Skeletal muscle satellite cell (primary cell): ENCODE data around the gene GNG4.
A peak's percentile ranks its signal among the peaks of the same experiment; 100 is the strongest.

Experiments
- H3K27me3 ChIP-seq: 2 replicates; pipeline ENCODE4 v1.7.0; 2013; ENCODE audit warnings: low read length; ENCODE audit not compliant: control insufficient read depth, insufficient read depth
- H3K36me3 ChIP-seq: 2 replicates; pipeline ENCODE4 v1.7.0; 2013; ENCODE audit warnings: mild to moderate bottlenecking, control low read depth, low read length; ENCODE audit not compliant: insufficient read depth
- H3K4me1 ChIP-seq: 2 replicates; pipeline ENCODE4 v1.7.0; 2013; ENCODE audit warnings: low read length; ENCODE audit not compliant: control insufficient read depth, insufficient read depth
- H3K4me2 ChIP-seq: 2 replicates; pipeline ENCODE4 v1.7.0; 2013; ENCODE audit warnings: mild to moderate bottlenecking, low read length
- H3K4me3 ChIP-seq: 2 replicates; pipeline ENCODE4 v1.7.0; 2013; ENCODE audit warnings: low read length
- H3K9ac ChIP-seq: 2 replicates; pipeline ENCODE4 v1.7.0; 2013; ENCODE audit warnings: mild to moderate bottlenecking, low read depth, low read length, moderate library complexity
- H3K9me3 ChIP-seq: replicated peaks from 2 replicates; pipeline ENCODE4 v1.7.0; 2013; ENCODE audit warnings: mild to moderate bottlenecking, control low read depth, low read length

Gene GNG4

GRCh38 chr1:235670157-235670776, 20.7 kb upstream of the GNG4 start:
- no peak overlapping the region for H3K4me3 ChIP-seq
- H3K36me3 ChIP-seq = peaks cover 52% of the 10 kb centered on the region

DNA sequence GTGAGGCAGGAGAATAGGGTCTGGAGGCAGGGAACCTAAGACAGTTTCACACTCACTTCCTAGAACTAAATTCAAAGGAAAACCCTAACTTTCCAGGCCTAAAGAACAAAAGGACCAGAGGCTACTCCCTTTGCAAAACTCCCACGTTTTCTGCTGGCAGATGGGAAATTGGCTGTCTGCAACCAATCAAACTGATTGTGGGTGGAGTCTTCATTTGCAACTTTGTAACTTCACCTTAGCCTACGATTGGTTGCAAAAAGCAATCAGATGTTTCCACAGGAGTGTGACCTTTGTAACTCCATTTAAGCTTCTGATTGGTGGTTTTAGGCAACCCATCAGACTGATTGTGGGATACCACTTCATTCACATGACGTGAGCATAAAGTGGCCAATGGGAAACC, 19.7 kb upstream of the GNG4 start:
- peaks cover 15% of the 10 kb centered on the region for H3K9me3 ChIP-seq
- H3K4me3 ChIP-seq = no peak overlapping the region
- no peak overlapping the region for H3K4me2 ChIP-seq
- H3K36me3 ChIP-seq = peaks cover 45% of the 10 kb centered on the region
- H3K4me1 ChIP-seq = no peaks in the 10 kb centered on the region
- H3K9ac ChIP-seq = no peak overlapping the region
- H3K27me3 ChIP-seq = no peaks in the 10 kb centered on the region

More at GRCh38 chr1:235670157-235670776, 20.7 kb upstream of the GNG4 start:
- Histone ChIP-seq H3K27me3 (no peaks in the 10 kb centered on the region), H3K9ac (no peak overlapping the region), H3K4me1 (no peaks in the 10 kb centered on the region), H3K4me2 (no peak overlapping the region), H3K9me3 (peaks cover 15% of the 10 kb centered on the region)

- no peaks in the 10 kb centered on the region for H3K4me1 ChIP-seq
- no peak overlapping the region for H3K4me3 ChIP-seq
- H3K4me2 ChIP-seq = no peak overlapping the region
- H3K36me3 ChIP-seq = peaks cover 25% of the 10 kb centered on the region
- H3K9me3 ChIP-seq = no peaks in the 10 kb centered on the region
- H3K27me3 ChIP-seq = no peaks in the 10 kb centered on the region
- no peak overlapping the region for H3K9ac ChIP-seq
Measured at GRCh38 chr1:235663628-235664027, 14.0 kb upstream of the GNG4 start.

DNA sequence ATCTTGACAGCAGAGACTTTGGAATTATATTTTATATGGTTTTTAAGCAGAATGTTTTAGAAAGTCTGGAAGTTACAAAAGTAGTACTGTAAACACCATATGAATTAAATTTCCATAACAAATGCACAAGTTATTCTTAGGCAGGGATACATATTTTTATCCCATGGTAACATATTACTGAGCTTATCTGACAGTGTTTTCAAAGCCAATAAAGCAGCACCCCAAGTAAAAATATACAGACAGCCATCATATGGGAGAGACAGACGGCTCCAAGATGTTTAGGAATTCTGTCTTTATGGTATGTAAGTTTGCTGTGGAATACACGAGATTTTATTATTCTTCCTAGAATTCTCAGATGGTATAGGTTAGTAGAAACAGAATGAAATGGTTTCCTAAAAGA, 12.0 kb upstream of the GNG4 start:
- Histone ChIP-seq H3K4me1 (no peaks in the 10 kb centered on the region), H3K9me3 (no peaks in the 10 kb centered on the region), H3K4me2 (no peak overlapping the region), H3K36me3 (peaks cover 21% of the 10 kb centered on the region), H3K9ac (no peak overlapping the region), H3K27me3 (no peaks in the 10 kb centered on the region), H3K4me3 (no peak overlapping the region)

- Histone ChIP-seq H3K36me3 (peaks cover 18% of the 10 kb centered on the region), H3K4me3 (no peak overlapping the region), H3K4me1 (no peaks in the 10 kb centered on the region), H3K9ac (no peak overlapping the region), H3K27me3 (no peaks in the 10 kb centered on the region), H3K9me3 (no peaks in the 10 kb centered on the region), H3K4me2 (no peak overlapping the region)
Measured at GRCh38 chr1:235659186-235659771, 9.7 kb upstream of the GNG4 start.

- H3K9me3 ChIP-seq = no peaks in the 10 kb centered on the region
- H3K4me2 ChIP-seq = no peak overlapping the region
- H3K9ac ChIP-seq = no peak overlapping the region
- H3K27me3 ChIP-seq = no peaks in the 10 kb centered on the region
- peaks cover 11% of the 10 kb centered on the region for H3K36me3 ChIP-seq
- no peaks in the 10 kb centered on the region for H3K4me1 ChIP-seq
- H3K4me3 ChIP-seq = no peak overlapping the region
Measured at GRCh38 chr1:235657747-235658526, 8.4 kb upstream of the GNG4 start.

DNA sequence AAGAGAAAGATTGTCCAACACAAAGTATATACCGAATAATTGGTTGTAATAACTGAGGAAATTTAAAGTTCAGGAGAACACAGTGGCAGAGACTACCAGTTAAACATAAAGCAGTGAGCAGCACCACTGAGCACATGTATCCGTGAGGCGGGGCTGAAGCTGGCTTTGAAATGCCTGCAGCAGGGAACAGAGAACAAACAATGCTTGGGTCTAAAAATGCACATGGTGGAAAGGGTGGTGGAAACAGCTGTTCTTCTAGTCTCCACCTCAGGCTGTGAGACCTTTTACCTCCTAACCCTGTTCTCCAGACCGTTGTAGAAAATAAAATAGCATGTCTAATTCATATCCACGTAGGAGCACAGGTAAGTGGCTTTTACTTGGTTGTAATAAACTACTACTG, 7.7 kb upstream of the GNG4 start:
- H3K4me3 ChIP-seq = no peak overlapping the region
- peaks cover 5% of the 10 kb centered on the region for H3K36me3 ChIP-seq
- no peak overlapping the region for H3K4me2 ChIP-seq
- H3K4me1 ChIP-seq = no peaks in the 10 kb centered on the region
- no peaks in the 10 kb centered on the region for H3K27me3 ChIP-seq
- no peak overlapping the region for H3K9ac ChIP-seq
- H3K9me3 ChIP-seq = no peaks in the 10 kb centered on the region

DNA sequence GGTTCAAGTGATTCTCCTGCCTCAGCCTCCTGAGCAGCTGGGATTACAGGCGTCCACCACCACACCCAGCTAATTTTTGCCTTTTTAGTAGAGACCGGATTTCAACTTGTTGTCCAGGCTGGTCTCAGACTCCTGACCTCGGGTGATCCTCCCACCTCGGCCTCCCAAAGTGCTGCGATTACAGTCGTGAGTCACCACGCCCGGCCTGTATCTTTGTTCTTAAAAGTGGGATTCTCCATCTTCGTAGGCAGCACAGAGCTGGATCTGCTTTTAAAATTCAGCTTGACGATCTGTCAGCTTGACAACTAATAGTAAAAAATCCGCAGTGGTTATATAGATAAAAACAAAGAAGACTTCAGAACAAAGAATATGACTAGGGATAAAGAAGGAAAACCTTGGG, 2.8 kb upstream of the GNG4 start:
- H3K27me3 ChIP-seq = peaks cover 13% of the 10 kb centered on the region

GRCh38 chr1:235651170-235651806, 1.7 kb upstream of the GNG4 start:
- Histone ChIP-seq H3K4me2 (peak overlapping the region; percentile 83), H3K4me3 (no peak overlapping the region)

More for the DNA sequence above, 2.8 kb upstream of the GNG4 start:
- Histone ChIP-seq H3K4me2 (no peak overlapping the region), H3K9ac (no peak overlapping the region), H3K36me3 (no peaks in the 10 kb centered on the region), H3K9me3 (no peaks in the 10 kb centered on the region), H3K4me3 (no peak overlapping the region), H3K4me1 (peaks cover 19% of the 10 kb centered on the region)

GRCh38 chr1:235650341-235651169, 971 bp upstream of the GNG4 start:
- Histone ChIP-seq H3K9me3 (no peaks in the 10 kb centered on the region), H3K4me2 (peak overlapping the region; percentile 83), H3K36me3 (no peaks in the 10 kb centered on the region), H3K9ac (no peak overlapping the region), H3K4me1 (peaks cover 19% of the 10 kb centered on the region), H3K4me3 (peak overlapping the region; percentile 64), H3K27me3 (peaks cover 28% of the 10 kb centered on the region)

More at GRCh38 chr1:235651170-235651806, 1.7 kb upstream of the GNG4 start:
- Histone ChIP-seq H3K9me3 (no peaks in the 10 kb centered on the region), H3K4me1 (peaks cover 19% of the 10 kb centered on the region), H3K9ac (no peak overlapping the region), H3K36me3 (no peaks in the 10 kb centered on the region), H3K27me3 (peaks cover 24% of the 10 kb centered on the region)

DNA sequence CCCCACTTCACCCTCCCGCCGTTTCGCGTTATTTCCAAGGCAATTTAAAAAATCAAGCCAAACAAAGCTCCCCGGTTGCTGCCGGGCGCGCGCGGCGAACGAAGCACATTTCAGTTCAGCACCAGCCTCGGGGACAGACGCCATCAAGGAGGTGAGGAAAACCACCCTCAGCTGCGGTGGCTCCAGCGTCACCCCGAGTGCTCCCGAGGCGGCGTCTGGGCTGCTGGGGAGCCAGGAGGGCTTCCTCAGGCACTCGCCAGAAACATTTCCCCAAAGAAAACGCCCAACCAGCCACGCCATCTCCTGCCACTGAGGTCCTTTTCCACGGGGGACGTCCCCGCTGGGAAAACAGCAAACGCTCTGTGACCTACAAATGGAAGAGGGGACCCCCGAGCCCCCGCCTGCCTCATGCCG, 623 bp downstream of the GNG4 start:
- peak overlapping the region; percentile 94 for H3K4me2 ChIP-seq
- no peaks in the 10 kb centered on the region for H3K36me3 ChIP-seq
- H3K9ac ChIP-seq = no peak overlapping the region
- H3K4me1 ChIP-seq = peaks cover 19% of the 10 kb centered on the region
- peaks cover 28% of the 10 kb centered on the region for H3K27me3 ChIP-seq
- H3K4me3 ChIP-seq = peak overlapping the region; percentile 71
- no peaks in the 10 kb centered on the region for H3K9me3 ChIP-seq
